ENCODE results near the gene C1QL4. TPM values are rescaled to one million over a fixed set of nuclear protein-coding genes. Genes with fewer than 3 reads are reported as not detected.
"Not testable (repeated sequence)": the region's sequence is repeated elsewhere in the genome, so short reads cannot be mapped to it uniquely, and the experiment has no call there.

The C1QL4 gene
- polyA plus RNA-seq, 10 donors, result 0.10 TPM; not detected in 9

- DNase-seq, result peak in 1 of 3 donors; percentile 1
These were observed 2.3 kb downstream of the C1QL4 start for GRCh38 chr12:49334681-49335080.

GRCh38 chr12:49334226-49334625 is 2.8 kb downstream of the C1QL4 start:
- DNase-seq, result peak in 1 of 3 donors; percentile 7

- not testable (repeated sequence) for DNase-seq
These were observed 3.2 kb downstream of the C1QL4 start for GRCh38 chr12:49333778-49334177.

DNA sequence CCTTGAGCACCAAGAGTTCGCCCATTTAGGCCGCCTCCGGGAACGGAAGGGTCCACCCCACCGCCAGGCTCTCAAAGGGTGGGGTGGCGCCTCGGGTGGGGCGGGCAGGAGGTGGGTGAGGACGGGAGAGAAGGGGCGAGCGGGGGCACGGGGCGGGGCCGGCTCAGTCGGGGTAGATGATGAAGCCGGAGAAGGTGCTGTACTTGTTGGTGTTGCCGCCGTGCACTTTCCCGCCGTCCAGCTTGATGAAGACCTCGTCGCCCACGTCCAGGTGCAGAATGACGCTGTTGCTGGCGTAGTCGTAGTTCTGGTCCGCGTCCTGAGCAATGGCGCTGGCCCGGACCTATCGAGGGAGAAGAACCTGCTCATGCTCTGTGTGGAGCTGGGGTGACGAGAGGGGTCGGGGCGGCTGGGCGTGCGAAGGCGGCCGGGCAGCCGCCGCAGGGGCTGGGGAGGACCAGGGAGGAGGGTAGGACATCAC is 4.1 kb downstream of the C1QL4 start:
- DNase-seq, result peak in 1 of 3 donors; percentile 30

DNA sequence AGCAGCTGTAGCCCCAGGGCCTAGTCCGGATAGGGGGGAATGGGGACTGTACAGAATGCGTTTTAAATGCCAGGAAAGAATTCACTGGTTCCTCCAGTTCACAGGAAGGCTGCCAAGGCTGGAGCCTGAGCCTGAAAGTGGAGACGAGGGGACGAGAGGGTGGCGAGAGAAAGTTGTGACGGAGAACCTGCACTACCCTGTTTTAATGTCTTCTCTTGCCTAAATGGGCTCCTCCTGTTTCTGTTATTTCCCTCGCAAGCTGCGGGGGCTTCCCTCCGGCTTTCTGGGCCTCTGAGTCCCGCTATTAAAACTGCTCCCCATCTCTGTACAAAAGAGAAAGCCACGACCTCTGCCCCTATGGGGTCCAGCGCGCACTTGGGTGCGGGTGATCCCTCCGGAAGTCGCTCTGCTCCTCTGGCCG is 4.5 kb downstream of the C1QL4 start:
- DNase-seq, result peak in 1 of 3 donors; percentile 26

- peak; percentile 43 to 87 (median 77) for DNase-seq
These were observed 5.4 kb downstream of the C1QL4 start for GRCh38 chr12:49331380-49332222.

GRCh38 chr12:49330631-49331379 is 6.2 kb downstream of the C1QL4 start:
- DNase-seq, result no peak

GRCh38 chr12:49330032-49330619 is 6.9 kb downstream of the C1QL4 start:
- DNase-seq, result peak in 1 of 3 donors; percentile 6

DNA sequence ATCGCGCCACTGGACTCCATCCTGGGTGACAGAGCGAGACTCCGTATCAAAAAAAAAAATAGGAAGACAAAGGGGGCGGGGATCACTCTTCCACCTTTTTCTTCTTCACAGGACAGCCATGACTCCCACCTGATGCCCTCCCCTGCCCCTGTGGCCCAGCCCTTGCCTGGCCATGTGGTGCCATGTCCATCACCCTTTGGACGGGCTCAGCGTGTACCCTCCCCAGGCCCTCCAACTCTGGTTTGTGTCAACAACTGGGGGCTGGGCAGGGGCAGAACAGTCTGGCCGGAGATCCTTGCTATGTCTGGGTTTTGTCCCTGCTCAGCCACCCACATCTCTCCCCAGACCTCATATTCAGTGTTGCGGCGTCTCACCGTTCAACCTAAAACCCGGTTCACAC is 8.2 kb downstream of the C1QL4 start:
- no peak for DNase-seq

GRCh38 chr12:49327887-49328286 is 9.1 kb downstream of the C1QL4 start:
- DNase-seq, result no peak

GRCh38 chr12:49327368-49327767 is 9.6 kb downstream of the C1QL4 start:
- DNase-seq, result no peak

DNA sequence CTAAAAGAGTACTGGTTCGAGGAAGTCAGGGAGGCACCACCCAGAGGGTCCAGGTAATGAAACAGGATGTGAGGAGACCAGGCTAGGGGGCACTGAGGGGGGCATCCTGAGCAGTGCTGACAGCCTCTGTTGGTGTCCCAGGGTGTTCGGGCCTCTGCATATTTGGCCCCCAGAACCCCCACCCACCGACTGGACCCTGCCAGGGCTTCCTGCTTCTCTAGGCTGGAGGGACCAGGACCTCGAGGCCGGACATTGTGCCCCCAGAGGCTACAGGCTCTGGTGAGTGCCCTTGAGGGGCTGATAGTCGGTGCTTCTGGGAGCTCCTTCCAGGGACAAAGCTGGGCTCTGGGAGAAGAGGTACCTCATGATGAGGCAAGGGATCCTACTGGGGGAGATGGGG is 11.4 kb downstream of the C1QL4 start:
- DNase-seq, result no peak

DNA sequence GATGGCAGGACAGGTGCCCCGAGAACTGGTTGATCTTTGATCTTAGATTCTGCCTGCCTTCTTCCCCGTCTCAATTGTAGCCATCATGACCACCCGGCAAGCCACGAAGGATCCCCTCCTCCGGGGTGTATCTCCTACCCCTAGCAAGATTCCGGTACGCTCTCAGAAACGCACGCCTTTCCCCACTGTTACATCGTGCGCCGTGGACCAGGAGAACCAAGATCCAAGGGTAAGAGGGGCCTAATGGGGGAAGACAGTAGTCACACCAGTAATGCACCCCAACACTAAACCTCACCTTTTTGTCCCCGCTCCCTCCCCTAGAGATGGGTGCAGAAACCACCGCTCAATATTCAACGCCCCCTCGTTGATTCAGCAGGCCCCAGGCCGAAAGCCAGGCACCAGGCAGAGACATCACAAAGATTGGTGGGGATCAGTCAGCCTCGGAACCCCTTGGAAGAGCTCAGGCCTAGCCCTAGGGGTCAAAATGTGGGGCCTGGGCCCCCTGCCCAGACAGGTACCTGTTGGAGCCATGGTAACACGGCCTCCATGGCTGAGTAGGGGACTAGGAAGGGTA is 13.4 kb downstream of the C1QL4 start:
- peak in 1 of 3 donors; percentile 7 for DNase-seq

GRCh38 chr12:49322708-49323523 is 14.1 kb downstream of the C1QL4 start, which contains the start of gene TROAP:
TROAP (plus strand) TSS chr12:49323255; CDS start chr12:49323609, 354 bp downstream.
- DNase-seq, result peak; percentile 99

GRCh38 chr12:49322367-49322707 is 14.7 kb downstream of the C1QL4 start:
- no peak for DNase-seq

- not testable (repeated sequence) for DNase-seq
These were observed 16.4 kb downstream of the C1QL4 start for GRCh38 chr12:49320411-49321103.

DNA sequence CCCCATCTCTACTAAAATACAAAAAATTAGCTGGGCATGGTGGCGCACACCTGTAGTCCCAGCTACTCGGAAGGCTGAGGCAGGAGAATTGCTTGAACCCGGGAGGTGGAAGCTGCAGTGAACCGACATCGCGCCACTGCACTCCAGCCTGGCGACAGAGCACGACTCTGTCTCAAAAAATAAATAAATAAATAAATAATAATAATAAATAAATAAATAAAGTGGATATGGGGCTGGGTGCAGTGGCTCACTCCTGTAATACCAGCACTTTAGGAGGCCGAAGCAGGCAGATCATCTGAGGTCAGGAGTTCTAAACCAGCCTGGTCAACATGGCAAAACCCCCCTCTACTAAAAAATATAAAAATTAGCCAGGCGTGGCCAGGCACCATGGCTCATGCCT is 19.9 kb downstream of the C1QL4 start:
- not testable (repeated sequence) for DNase-seq

- DNase-seq, result no peak
These were observed 22.2 kb downstream of the C1QL4 start for GRCh38 chr12:49314811-49315210.

GRCh38 chr12:49310451-49311000 is 26.5 kb downstream of the C1QL4 start:
- not testable (repeated sequence) for DNase-seq

- DNase-seq, result no peak
These were observed 27.6 kb downstream of the C1QL4 start for GRCh38 chr12:49309386-49309785.
